OCI-LY1 (cell line): ENCODE data around the gene MAN1A2.

Experiments
- CTCF ChIP-seq: fragments of 200-600 bp; sonication (generic), shearing (Covaris generic); IDR thresholded peaks from 2 replicates; pipeline ENCODE4 v1.5.1; 2017; ENCODE audit warnings: mild to moderate bottlenecking, antibody characterized with exemption, low read length, moderate library complexity, mixed read lengths
- EZH2 ChIP-seq: fragments of 200-600 bp; sonication (generic), shearing (Covaris generic); IDR thresholded peaks from 2 replicates; pipeline ENCODE4 v1.8.0; 2017; ENCODE audit warnings: borderline replicate concordance, mixed run types, mild to moderate bottlenecking, antibody characterized with exemption, low read length, moderate library complexity, mixed read lengths

- TF ChIP-seq EZH2 (no peak), CTCF (no peak)
Observed at GRCh38 chr1:117396636-117397035, 29.4 kb downstream of the MAN1A2 start.
